Endothelial cell of umbilical vein (primary cell): Measurements from ENCODE around the gene TCEAL4. TPM values are rescaled to one million over a fixed set of nuclear protein-coding genes. Genes with fewer than 3 reads are reported as not detected.

Experiments
- BruUV-seq: library from RNA; stranded (reverse); fragments of 400-500 nt; replicated peaks from 2 replicates; lab custom pipeline; 2021; lab: Mats Ljungman, UMichigan
- CTCF ChIA-PET: fragments of 300-600, 350-600 bp; sonication (Branson Sonifier 250); formaldehyde crosslinking; loops from one replicate; lab custom pipeline; 2021; ENCODE audit warnings: antibody characterized with exemption, inconsistent platforms; lab: Charles Lee
- POLR2A ChIA-PET: fragments of 300-600, 350-600 bp; sonication (Branson Sonifier 250); formaldehyde crosslinking; loops from one replicate; lab custom pipeline; 2021; ENCODE audit warnings: antibody characterized with exemption, inconsistent platforms; lab: Charles Lee
- DNase-seq: peaks from one replicate; pipeline ENCODE4 v3.0.0-alpha.2; 2011; ENCODE audit warnings: low read depth, low spot score
- FAIRE-seq: peaks from 2 replicates; lab custom pipeline; 2011; peaks lifted over from hg19 to GRCh38; lab: Jason Lieb, UNC
- H2AFZ ChIP-seq: 2 replicates; pipeline ENCODE4 v1.6.0; 2012; ENCODE audit warnings: low read depth, low read length, control low read depth, inconsistent platforms
- H3K27ac ChIP-seq: 2 replicates; pipeline ENCODE4 v1.5.1; 2011; ENCODE audit warnings: low read depth, mild to moderate bottlenecking, control low read depth, low read length, moderate library complexity; ENCODE audit not compliant: insufficient read depth
- H3K27me3 ChIP-seq, 2 experiments: 2 replicates each; pipeline versions ENCODE4 v1.6.0 to v1.6.1; 2011; ENCODE audit warnings: low read length in 2 of 2, mixed read lengths in 1 of 2; ENCODE audit not compliant: control insufficient read depth in 2 of 2, insufficient read depth in 2 of 2
- H3K36me3 ChIP-seq, 2 experiments: 2 replicates in 1 of 2; 3 replicates in 1 of 2; pipeline ENCODE4 v1.5.1; 2011; ENCODE audit warnings: low read length in 2 of 2, mild to moderate bottlenecking in 1 of 2, moderate library complexity in 1 of 2; ENCODE audit not compliant: control insufficient read depth in 2 of 2, insufficient read depth in 2 of 2; ENCODE audit errors: extremely low read depth in 1 of 2
- H3K4me1 ChIP-seq: 3 replicates; pipeline ENCODE4 v1.5.1; 2011; ENCODE audit warnings: mild to moderate bottlenecking, low read length; ENCODE audit not compliant: control insufficient read depth, insufficient read depth; ENCODE audit errors: extremely low read depth
- H3K4me2 ChIP-seq: 2 replicates; pipeline ENCODE4 v1.6.1; 2011; ENCODE audit warnings: low read length, control low read depth, mixed read lengths; ENCODE audit not compliant: insufficient read depth
- H3K4me3 ChIP-seq, 3 experiments: fragments of 200-600 bp in 1 of 3; sonication (generic), shearing (Covaris generic) in 1 of 3; replicated peaks in 1 of 3; 2 replicates each; pipeline ENCODE4 v1.5.1; 2011 to 2016; ENCODE audit warnings: control low read depth in 3 of 3, low read length in 3 of 3, mild to moderate bottlenecking in 2 of 3, inconsistent platforms in 1 of 3, low read depth in 1 of 3, moderate library complexity in 1 of 3; ENCODE audit not compliant: insufficient read depth in 1 of 3
- H3K79me2 ChIP-seq: 2 replicates; pipeline ENCODE4 v1.6.0; 2012; ENCODE audit warnings: low read length, inconsistent platforms; ENCODE audit not compliant: control insufficient read depth, insufficient read depth
- H3K9ac ChIP-seq: replicated peaks from 2 replicates; pipeline ENCODE3; 2011; ENCODE audit warnings: low read length, control low read depth; ENCODE audit not compliant: insufficient read depth; ENCODE audit errors: extremely low read depth
- H3K9me1 ChIP-seq: replicated peaks from 3 replicates; pipeline ENCODE4 v1.6.0; 2011; ENCODE audit warnings: mild to moderate bottlenecking, low read length; ENCODE audit not compliant: control insufficient read depth, insufficient read depth; ENCODE audit errors: extremely low read depth
- H3K9me3 ChIP-seq: replicated peaks from 2 replicates; pipeline ENCODE4 v1.5.1; 2012; ENCODE audit warnings: low read length, inconsistent platforms; ENCODE audit not compliant: control insufficient read depth, insufficient read depth
- H4K20me1 ChIP-seq: replicated peaks from 2 replicates; pipeline ENCODE3; 2011; ENCODE audit warnings: mild to moderate bottlenecking, low read length; ENCODE audit not compliant: control insufficient read depth, insufficient read depth; ENCODE audit errors: extremely low read depth
- CTCF ChIP-seq, 2 donors: IDR thresholded peaks; 1 replicate in 1 of 2; 2 replicates in 1 of 2; pipeline ENCODE4 v1.5.1; 2011; ENCODE audit warnings: low read length in 2 of 2, mild to moderate bottlenecking in 2 of 2, moderate library complexity in 2 of 2, control low read depth in 1 of 2, inconsistent platforms in 1 of 2, low read depth in 1 of 2; ENCODE audit not compliant: insufficient read depth in 1 of 2; ENCODE audit errors: extremely low read depth in 1 of 2
- EZH2 ChIP-seq: IDR thresholded peaks from 2 replicates; pipeline ENCODE4 v1.6.1; 2012; ENCODE audit warnings: borderline replicate concordance, low read depth, mild to moderate bottlenecking, moderate library complexity, low read length, inconsistent platforms; ENCODE audit not compliant: severe bottlenecking
- FOS ChIP-seq: IDR thresholded peaks from 2 replicates; pipeline ENCODE4 v1.6.1; 2011; ENCODE audit warnings: mild to moderate bottlenecking, low read length, moderate library complexity, borderline replicate concordance; ENCODE audit not compliant: insufficient read depth
- GATA2 ChIP-seq: IDR thresholded peaks from 2 replicates; pipeline ENCODE4 v1.7.0; 2011; ENCODE audit warnings: low read depth, mild to moderate bottlenecking, moderate library complexity, mixed read lengths, low read length; ENCODE audit not compliant: insufficient read length, insufficient read depth
- JUN ChIP-seq: IDR thresholded peaks from 2 replicates; pipeline ENCODE4 v1.6.1; 2011; ENCODE audit warnings: borderline replicate concordance, low read depth; ENCODE audit not compliant: insufficient read length, insufficient read depth
- MAX ChIP-seq: IDR thresholded peaks from 2 replicates; pipeline ENCODE4 v1.6.1; 2011; ENCODE audit not compliant: insufficient read depth, insufficient read length
- MYC ChIP-seq: IDR thresholded peaks from one replicate; pipeline ENCODE4 v1.6.1; 2011; ENCODE audit warnings: mild to moderate bottlenecking, low read depth, low read length
- POLR2A ChIP-seq: IDR thresholded peaks from 2 replicates; pipeline ENCODE4 v1.6.1; 2012; ENCODE audit warnings: low read depth, mild to moderate bottlenecking, control low read depth, low read length
- POLR2AphosphoS5 ChIP-seq: IDR thresholded peaks from 2 replicates; pipeline ENCODE4 v1.6.1; 2012; ENCODE audit warnings: low read depth, mild to moderate bottlenecking, control low read depth, low read length, moderate library complexity; ENCODE audit not compliant: insufficient read depth
- dilution Hi-C: fragments of 300-500 bp; cut with MboI; formaldehyde crosslinking; loops from one replicate; pipeline ENCODE4 v1.15.0; 2019; ENCODE audit warnings: low sequenced_read_pairs; ENCODE audit not compliant: extremely low pct_ligation_motif_present
- intact Hi-C: fragments of 100-400 bp; cut with micrococcal nuclease; formaldehyde crosslinking; loops from one replicate; pipeline ENCODE4 v1.10.0; 2022
- polyA plus RNA-seq, 4 experiments: library from polyadenylated mRNA; depleted of rRNA in 3 of 4; stranded (reverse) in 3 of 4; unstranded in 1 of 4; fragments of >200 nt; gene quantifications; 2 replicates each; pipeline versions ENCODE4 v1.2.1 to v1.2.3, GENCODE V29; 2011 to 2012; ENCODE audit warnings: missing spikeins in 1 of 4
- total RNA-seq: library from RNA; stranded (reverse); gene quantifications from 2 replicates; pipeline ENCODE4 v1.2.3, GENCODE V29; 2021

TCEAL4 gene
- total and polyA plus RNA-seq, 2 donors (not counting 3 experiments of a cell fraction or from before 2014, with no cell fraction given) = 16.9 to 74.6 TPM

GRCh38 chrX:103630171-103630511 lies 44.8 kb downstream of the TCEAL4 start:
- DNase-seq = no peak
- Histone ChIP-seq H4K20me1 (no peaks in the 10 kb centered on the region), H3K9me1 (no peaks in the 10 kb centered on the region), H2AFZ (peak overlapping the region; percentile 91), H3K4me2 (peak overlapping the region; percentile 60), H3K36me3 (no peaks in the 10 kb centered on the region), H3K4me3 (peak overlapping the region; percentile 32 to 88 (median 80)), H3K9ac (peak overlapping the region; percentile 79), H3K4me1 (peaks cover 23% of the 10 kb centered on the region), H3K79me2 (peaks cover 4% of the 10 kb centered on the region), H3K27ac (peak overlapping the region; percentile 78), H3K9me3 (no peaks in the 10 kb centered on the region), H3K27me3 (no peaks in the 10 kb centered on the region)
- no peak for TF ChIP-seq POLR2AphosphoS5
- no peak for TF ChIP-seq EZH2
- no peak for TF ChIP-seq MAX
- TF ChIP-seq MYC = no peak
- TF ChIP-seq JUN = no peak
- TF ChIP-seq CTCF (IDR thresholded peaks at IDR 0.05; ENCODE audit: extremely low read depth in 1 of 2, insufficient read depth in 1 of 2, low read depth in 1 of 2, low read length in 2 of 2) = no peak
- TF ChIP-seq POLR2A = no peak
- no peak for TF ChIP-seq GATA2
- TF ChIP-seq FOS = no peak
- no TSS peak for BruUV-seq
- ChIA-PET POLR2A (interaction anchor here (0.6 to 0.7 kb wide), 2 partner anchors 49 to 55 kb away, joined by 3 to 6 read pairs; no protein-coding TSS in a partner anchor), CTCF (interaction anchor here (0.6 to 2.1 kb wide), 24 partner anchors 9 to 140 kb away, joined by 3 to 19 read pairs (median 4); partner anchors contain the start of gene TCEAL3)
- intact Hi-C loops (loop anchor here (1.0 kb wide), 1 partner anchor 55 kb away; no protein-coding TSS in a partner anchor), dilution Hi-C loops (no loop called here)
- FAIRE-seq = no peak
